OCI-M2 (cell line): Measurements from ENCODE around the gene MCMBP.
A peak's percentile ranks its signal among the peaks of the same experiment; 100 is the strongest.
"Not testable (repeated sequence)": the region's sequence is repeated elsewhere in the genome, so short reads cannot be mapped to it uniquely, and the experiment has no call there.

Experiments used
- DNase-seq: peaks from one replicate; lab custom pipeline; 2025; ENCODE audit not compliant: unreplicated experiment; lab: John Stamatoyannopoulos, UW

The MCMBP gene

GRCh38 chr10:119872610-119872859 lies at the start of gene MCMBP:
MCMBP (minus strand) TSS chr10:119872843; CDS start chr10:119872584, 259 bp downstream.
- no peak for DNase-seq

GRCh38 chr10:119919826-119920225 lies 47.2 kb upstream of the MCMBP start:
- no peak for DNase-seq

GRCh38 chr10:119919271-119919670 lies 46.6 kb upstream of the MCMBP start:
- DNase-seq = no peak

GRCh38 chr10:119917777-119918176 lies 45.1 kb upstream of the MCMBP start:
- DNase-seq = no peak

- no peak for DNase-seq
Measured at GRCh38 chr10:119910689-119911088, 38.0 kb upstream of the MCMBP start.

GRCh38 chr10:119908166-119908565 lies 35.5 kb upstream of the MCMBP start:
- no peak for DNase-seq

- not testable (repeated sequence) for DNase-seq
Measured at GRCh38 chr10:119907695-119908094, 35.1 kb upstream of the MCMBP start.

GRCh38 chr10:119903946-119904666 lies 31.5 kb upstream of the MCMBP start:
- DNase-seq = no peak

GRCh38 chr10:119898577-119898976 lies 25.9 kb upstream of the MCMBP start:
- DNase-seq = no peak

GRCh38 chr10:119896937-119897770 lies 24.5 kb upstream of the MCMBP start:
- DNase-seq = no peak

GRCh38 chr10:119896061-119896655 lies 23.5 kb upstream of the MCMBP start:
- DNase-seq = no peak

- DNase-seq = no peak
Measured at GRCh38 chr10:119893845-119894427, 21.3 kb upstream of the MCMBP start.

- DNase-seq = no peak
Measured at GRCh38 chr10:119893074-119893473, 20.4 kb upstream of the MCMBP start.

- DNase-seq = peak; percentile 62
Measured at GRCh38 chr10:119892188-119893065, 19.8 kb upstream of the MCMBP start, which contains the start of gene SEC23IP. SEC23IP (plus strand) TSS chr10:119892730; CDS start chr10:119892783, 53 bp downstream.

- DNase-seq = not testable (repeated sequence)
Measured at GRCh38 chr10:119891849-119892187, 19.2 kb upstream of the MCMBP start.

GRCh38 chr10:119890307-119890706 lies 17.7 kb upstream of the MCMBP start:
- DNase-seq = not testable (repeated sequence)

- DNase-seq = not testable (repeated sequence)
Measured at GRCh38 chr10:119889201-119889600, 16.6 kb upstream of the MCMBP start.

- DNase-seq = not testable (repeated sequence)
Measured at GRCh38 chr10:119888715-119889114, 16.1 kb upstream of the MCMBP start.

- not testable (repeated sequence) for DNase-seq
Measured at GRCh38 chr10:119886070-119886469, 13.4 kb upstream of the MCMBP start.

GRCh38 chr10:119883901-119884611 lies 11.4 kb upstream of the MCMBP start:
- DNase-seq = not testable (repeated sequence)
